Upper lobe of right lung (tissue), 1 donor: ENCODE data around the gene ACTL7A. TPM values are rescaled to one million over a fixed set of nuclear protein-coding genes. Genes with fewer than 3 reads are reported as not detected.
A peak's percentile ranks its signal among the peaks of the same experiment; 100 is the strongest.

ENCODE experiments used
- ATAC-seq: fragments of 200-7000 bp; cut with Tn5 transposase; one replicate; pipeline ENCODE4 v1.9.1; 2020; ENCODE audit warnings: mild to moderate bottlenecking, moderate library complexity
- DNase-seq: peaks from one replicate; pipeline ENCODE4 v3.0.0-alpha.2; 2020
- H3K27ac ChIP-seq: fragments of 200-600 bp; one replicate; pipeline ENCODE4 v1.8.0; 2022
- H3K27me3 ChIP-seq: fragments of 200-600 bp; one replicate; pipeline ENCODE4 v1.8.0; 2022; ENCODE audit warnings: mild to moderate bottlenecking
- H3K36me3 ChIP-seq: fragments of 200-600 bp; one replicate; pipeline ENCODE4 v1.8.0; 2022
- H3K4me1 ChIP-seq: fragments of 200-600 bp; one replicate; pipeline ENCODE4 v1.8.0; 2022
- H3K4me3 ChIP-seq: fragments of 200-600 bp; one replicate; pipeline ENCODE4 v1.8.0; 2022; ENCODE audit warnings: mild to moderate bottlenecking
- H3K9me3 ChIP-seq: fragments of 200-600 bp; one replicate; pipeline ENCODE4 v1.8.0; 2022
- CTCF ChIP-seq: fragments of 200-600 bp; IDR thresholded peaks from one replicate; pipeline ENCODE4 v1.8.0; 2022; ENCODE audit warnings: antibody characterized with exemption
- intact Hi-C: fragments of 100-400 bp; cut with DNase I; formaldehyde crosslinking; loops from one replicate; pipeline ENCODE4 v1.11.0; 2022
- long read RNA-seq: library from polyadenylated mRNA; unstranded; transcript quantifications from one replicate; pipeline ENCODE4 v2.0.0, GENCODE V29; 2021
- total RNA-seq: library from RNA; stranded (reverse); fragmentation: NEBNext Ultra II Directional; extraction: Animal tissue kit (Norgen Biotek cat#: 25700); gene quantifications from one replicate; pipeline ENCODE4 v1.2.1, GENCODE V29; 2021
- donor health status: DM: no; HTN: yes; CAD: no; lungs with severe emphysema.

The ACTL7A gene
- not detected for total RNA-seq
- long read RNA-seq: 0 reads

- Histone ChIP-seq H3K4me3 (no peak within 1 kb of the TSS), H3K27ac (peak within 1 kb of the TSS; percentile 47), H3K4me1 (no peaks in the 10 kb centered on the region), H3K27me3 (no peaks in the 10 kb centered on the region), H3K9me3 (no peaks in the 10 kb centered on the region), H3K36me3 (no peaks in the 10 kb centered on the region)
- intact Hi-C loops: no loop called here
- DNase-seq (no peak), ATAC-seq (no peak)
- no peak for TF ChIP-seq CTCF
These were observed at the start of gene ACTL7A for GRCh38 chr9:108861997-108862396. TSS of gene ACTL7A (plus strand) at chr9:108862266. CDS start at chr9:108862323, 57 bp downstream.

GRCh38 chr9:108812396-108813025 lies 49.6 kb upstream of the ACTL7A start:
- ATAC-seq: no peak
- TF ChIP-seq CTCF: no peak

GRCh38 chr9:108813951-108814601 lies 48.0 kb upstream of the ACTL7A start:
- ATAC-seq (peak; percentile 67), DNase-seq (no peak)
- Histone ChIP-seq H3K4me3 (no peak overlapping the region), H3K9me3 (no peaks in the 10 kb centered on the region), H3K4me1 (peaks cover 7% of the 10 kb centered on the region), H3K27me3 (no peaks in the 10 kb centered on the region), H3K27ac (no peak overlapping the region), H3K36me3 (no peaks in the 10 kb centered on the region)
- peak; percentile 32 for TF ChIP-seq CTCF
- intact Hi-C loops: no loop called here

More at GRCh38 chr9:108812396-108813025, 49.6 kb upstream of the ACTL7A start:
- H3K27me3 ChIP-seq: no peaks in the 10 kb centered on the region
- intact Hi-C loops: no loop called here
- DNase-seq: no peak
- H3K27ac ChIP-seq: no peak overlapping the region
- no peak overlapping the region for H3K4me3 ChIP-seq
- peaks cover 7% of the 10 kb centered on the region for H3K4me1 ChIP-seq
- no peaks in the 10 kb centered on the region for H3K9me3 ChIP-seq
- no peaks in the 10 kb centered on the region for H3K36me3 ChIP-seq

- H3K4me1 ChIP-seq: peaks cover 7% of the 10 kb centered on the region
These were observed 46.9 kb upstream of the ACTL7A start for GRCh38 chr9:108815156-108815555.

GRCh38 chr9:108816037-108816436 lies 46.0 kb upstream of the ACTL7A start:
- Histone ChIP-seq H3K27me3 (no peaks in the 10 kb centered on the region), H3K4me1 (peaks cover 7% of the 10 kb centered on the region), H3K36me3 (no peaks in the 10 kb centered on the region), H3K4me3 (no peak overlapping the region), H3K9me3 (no peaks in the 10 kb centered on the region), H3K27ac (no peak overlapping the region)
- ATAC-seq: peak; percentile 88
- intact Hi-C loops: no loop called here
- peak; percentile 81 for DNase-seq
- TF ChIP-seq CTCF: no peak

More at GRCh38 chr9:108815156-108815555, 46.9 kb upstream of the ACTL7A start:
- intact Hi-C loops: no loop called here
- no peak for TF ChIP-seq CTCF
- Histone ChIP-seq H3K36me3 (no peaks in the 10 kb centered on the region), H3K9me3 (no peaks in the 10 kb centered on the region), H3K27ac (no peak overlapping the region), H3K27me3 (no peaks in the 10 kb centered on the region), H3K4me3 (no peak overlapping the region)
- ATAC-seq (peak; percentile 83), DNase-seq (no peak)
